ENCODE results near the gene GNG11.

DNA sequence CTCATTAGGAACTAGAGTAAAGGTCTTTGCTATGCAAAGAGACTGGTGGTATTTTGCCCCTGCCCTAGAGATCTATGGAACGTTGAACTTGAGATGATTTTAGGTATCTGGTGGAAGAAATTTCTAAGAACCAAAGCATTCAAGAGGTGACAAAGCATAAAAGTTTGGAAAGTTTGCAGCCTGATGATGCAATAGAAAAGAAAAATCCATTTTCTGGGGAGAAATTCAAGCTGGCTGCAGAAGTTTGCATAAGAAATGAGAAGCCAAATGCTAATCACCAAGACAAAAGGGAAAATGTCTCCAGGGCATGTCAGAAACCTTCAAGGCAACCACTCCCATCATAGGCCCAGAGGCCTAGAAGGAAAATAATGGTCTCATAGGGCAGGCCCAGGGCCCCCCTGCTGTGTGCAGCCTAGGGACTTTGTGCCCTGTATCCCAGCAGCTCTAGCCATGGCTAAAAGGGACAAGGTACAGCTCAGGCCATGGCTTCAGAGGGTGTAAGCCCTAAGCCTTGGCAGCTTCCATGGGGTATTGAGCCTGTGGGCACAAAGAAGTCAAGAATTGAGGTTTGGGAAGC, 47.4 kb upstream of the GNG11 start:
- TF ChIP-seq POLR2A (IDR thresholded peaks at IDR 0.05; ENCODE audit: low read length) = no peak
- TF ChIP-seq GATA1 (IDR thresholded peaks at IDR 0.05; ENCODE audit: low read depth, low read length) = no peak

Measured in erythroblast (primary cell).